ENCODE measurements around the gene CSRNP2. TPM values are rescaled to one million over a fixed set of nuclear protein-coding genes. Genes with fewer than 3 reads are reported as not detected.

CSRNP2 gene
- total and polyA plus RNA-seq, 2 of the 8 experiments (the other 6 are each of a cell fraction or from before 2014, with no cell fraction given): 13.7 to 34.0 TPM

DNA sequence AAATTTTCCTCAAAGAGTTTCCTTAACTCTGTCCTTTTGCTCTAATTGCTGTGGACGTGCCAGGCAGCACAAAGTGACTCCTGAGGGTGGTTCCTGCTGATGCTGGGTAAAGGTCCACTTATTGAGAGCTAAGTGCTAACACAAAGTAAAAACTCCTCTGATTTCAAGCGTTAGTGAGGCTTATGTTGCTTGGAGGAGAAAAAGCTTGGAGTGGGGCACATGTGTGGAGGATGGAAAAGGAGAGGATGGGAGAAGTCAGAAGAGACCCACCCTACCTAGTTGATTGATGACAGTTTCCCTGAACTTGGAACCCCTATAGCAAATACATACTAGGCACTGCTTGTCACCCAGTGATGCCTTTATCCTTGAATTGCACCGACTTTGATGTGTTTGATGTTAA, 47.1 kb downstream of the CSRNP2 start (continued):
- TF ChIP-seq SUZ12 (IDR thresholded peaks at IDR 0.05; ENCODE audit: low read length) (no peak), ATF3 (IDR thresholded peaks at IDR 0.05; ENCODE audit: insufficient read depth, low read depth, low read length) (no peak), FOSL1 (IDR thresholded peaks at IDR 0.05; ENCODE audit: insufficient read depth, low read depth, low read length) (no peak)
